DND-41 (cell line): ENCODE measurements around the gene CAPN14.

Source experiments
- ATAC-seq: fragments of 200-7000 bp; cut with Tn5 transposase; 3 replicates; pipeline ENCODE4 v1.9.1; 2021; ENCODE audit warnings: low read depth; ENCODE audit not compliant: insufficient read depth
- DNase-seq: peaks from one replicate; pipeline ENCODE4 v3.0.0-alpha.2; 2020
- H2AFZ ChIP-seq: 2 replicates; pipeline ENCODE4 v1.6.0; 2012; ENCODE audit warnings: low read depth, low read length
- H3K27ac ChIP-seq: 2 replicates; pipeline ENCODE4 v1.5.1; 2012; ENCODE audit warnings: low read length, inconsistent platforms
- H3K27me3 ChIP-seq: fragments of 200-600 bp; sonication (generic); 2 replicates; pipeline ENCODE4 v1.6.0; 2012; ENCODE audit warnings: low read length, mild to moderate bottlenecking, inconsistent platforms; ENCODE audit not compliant: insufficient read depth, poor library complexity
- H3K36me3 ChIP-seq: 2 replicates; pipeline ENCODE4 v1.5.1; 2012; ENCODE audit warnings: low read length, inconsistent platforms; ENCODE audit not compliant: insufficient read depth
- H3K4me1 ChIP-seq: 2 replicates; pipeline ENCODE4 v1.5.1; 2012; ENCODE audit warnings: mild to moderate bottlenecking, low read length; ENCODE audit not compliant: insufficient read depth
- H3K4me2 ChIP-seq: 2 replicates; pipeline ENCODE4 v1.6.0; 2012; ENCODE audit warnings: mild to moderate bottlenecking, moderate library complexity, low read length, inconsistent platforms; ENCODE audit not compliant: insufficient read depth
- H3K4me3 ChIP-seq, 2 experiments: fragments of 200-600 bp in 1 of 2; shearing (Covaris generic) in 1 of 2; 2 replicates each; pipeline ENCODE4 v1.5.1; 2012 to 2016; ENCODE audit warnings: inconsistent platforms in 2 of 2, low read length in 2 of 2, mild to moderate bottlenecking in 2 of 2, low read depth in 1 of 2, moderate library complexity in 1 of 2
- H3K79me2 ChIP-seq: 2 replicates; pipeline ENCODE4 v1.6.0; 2012; ENCODE audit warnings: low read length, inconsistent platforms; ENCODE audit not compliant: insufficient read depth
- H3K9ac ChIP-seq: 2 replicates; pipeline ENCODE4 v1.6.0; 2012; ENCODE audit warnings: low read depth, mild to moderate bottlenecking, inconsistent platforms, low read length, moderate library complexity
- H3K9me3 ChIP-seq: 2 replicates; pipeline ENCODE4 v1.5.1; 2012; ENCODE audit warnings: low read length, moderate library complexity, mild to moderate bottlenecking, inconsistent platforms; ENCODE audit not compliant: insufficient read depth, severe bottlenecking
- H4K20me1 ChIP-seq: 2 replicates; pipeline ENCODE4 v1.6.0; 2012; ENCODE audit warnings: low read length; ENCODE audit not compliant: insufficient read depth
- EZH2 ChIP-seq: IDR thresholded peaks from 3 replicates; pipeline ENCODE4 v1.6.1; 2012; ENCODE audit warnings: borderline replicate concordance, low read depth, mild to moderate bottlenecking, moderate library complexity, low read length, inconsistent platforms; ENCODE audit not compliant: severe bottlenecking
- TF ChIP-seq, protein P1 (sequence below): IDR thresholded peaks from 2 replicates; pipeline ENCODE4 v1.5.1; 2012; ENCODE audit warnings: borderline replicate concordance, low read length, moderate library complexity, mild to moderate bottlenecking; ENCODE audit not compliant: poor library complexity, severe bottlenecking; ENCODE audit errors: extremely low read depth

Gene CAPN14

DNA sequence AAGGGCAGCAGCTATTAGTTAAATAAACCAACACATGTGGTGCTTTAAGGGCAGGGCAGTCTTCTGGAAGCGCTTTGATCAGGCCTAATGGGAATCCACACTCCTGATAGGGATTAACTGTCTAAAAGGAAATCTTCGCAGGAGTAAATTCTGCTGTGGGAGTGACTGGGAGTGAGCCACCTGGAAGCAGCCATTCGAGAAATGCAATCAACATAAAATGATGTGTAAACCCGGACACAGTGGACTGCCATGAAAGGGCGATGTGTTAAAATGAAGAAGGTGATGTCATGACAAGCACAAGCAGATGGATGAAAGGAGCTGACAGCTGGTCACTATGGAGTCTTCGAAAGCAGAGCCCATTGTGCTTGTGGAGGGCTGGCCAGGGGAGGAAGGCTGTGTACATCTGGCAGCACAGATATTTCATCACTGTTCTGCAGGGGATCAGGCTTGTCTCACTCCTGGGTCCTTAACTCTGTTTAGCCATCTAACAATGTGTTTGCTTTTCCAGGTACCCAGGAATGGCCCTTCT is 54.2 kb downstream of the CAPN14 start:
- Histone ChIP-seq H4K20me1 (no peaks in the 10 kb centered on the region), H2AFZ (no peak overlapping the region), H3K4me2 (no peak overlapping the region), H3K9ac (no peak overlapping the region), H3K27ac (no peak overlapping the region), H3K36me3 (no peaks in the 10 kb centered on the region), H3K79me2 (no peaks in the 10 kb centered on the region), H3K4me3 (no peak overlapping the region), H3K4me1 (no peaks in the 10 kb centered on the region), H3K9me3 (no peaks in the 10 kb centered on the region), H3K27me3 (no peaks in the 10 kb centered on the region)
- ATAC-seq (no peak), DNase-seq (no peak)
- TF ChIP-seq, protein P1, sequence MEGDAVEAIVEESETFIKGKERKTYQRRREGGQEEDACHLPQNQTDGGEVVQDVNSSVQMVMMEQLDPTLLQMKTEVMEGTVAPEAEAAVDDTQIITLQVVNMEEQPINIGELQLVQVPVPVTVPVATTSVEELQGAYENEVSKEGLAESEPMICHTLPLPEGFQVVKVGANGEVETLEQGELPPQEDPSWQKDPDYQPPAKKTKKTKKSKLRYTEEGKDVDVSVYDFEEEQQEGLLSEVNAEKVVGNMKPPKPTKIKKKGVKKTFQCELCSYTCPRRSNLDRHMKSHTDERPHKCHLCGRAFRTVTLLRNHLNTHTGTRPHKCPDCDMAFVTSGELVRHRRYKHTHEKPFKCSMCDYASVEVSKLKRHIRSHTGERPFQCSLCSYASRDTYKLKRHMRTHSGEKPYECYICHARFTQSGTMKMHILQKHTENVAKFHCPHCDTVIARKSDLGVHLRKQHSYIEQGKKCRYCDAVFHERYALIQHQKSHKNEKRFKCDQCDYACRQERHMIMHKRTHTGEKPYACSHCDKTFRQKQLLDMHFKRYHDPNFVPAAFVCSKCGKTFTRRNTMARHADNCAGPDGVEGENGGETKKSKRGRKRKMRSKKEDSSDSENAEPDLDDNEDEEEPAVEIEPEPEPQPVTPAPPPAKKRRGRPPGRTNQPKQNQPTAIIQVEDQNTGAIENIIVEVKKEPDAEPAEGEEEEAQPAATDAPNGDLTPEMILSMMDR = no peak
- TF ChIP-seq EZH2 = no peak

DNA sequence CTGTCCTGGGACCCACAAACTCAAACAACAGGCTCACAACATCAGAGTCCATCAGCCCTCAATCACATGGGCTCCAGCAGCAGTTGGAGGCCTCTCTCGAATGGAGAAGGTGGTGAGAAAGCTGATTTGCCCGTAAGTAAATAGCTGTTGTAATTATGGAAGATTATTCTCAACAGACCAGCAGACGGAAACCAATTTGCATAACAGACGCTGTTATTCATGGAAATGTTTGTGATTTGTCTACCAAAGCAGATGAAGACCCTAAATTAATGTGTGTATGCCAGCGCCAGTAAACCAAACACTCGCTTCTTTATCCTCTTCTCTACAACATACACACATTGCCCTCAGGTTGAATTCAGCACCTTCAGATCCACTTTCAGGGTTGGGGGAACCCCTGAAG is 55.7 kb downstream of the CAPN14 start:
- DNase-seq (no peak), ATAC-seq (no peak)
- no peaks in the 10 kb centered on the region for H3K79me2 ChIP-seq
- H2AFZ ChIP-seq = no peak overlapping the region
- H4K20me1 ChIP-seq = no peaks in the 10 kb centered on the region
- no peaks in the 10 kb centered on the region for H3K4me1 ChIP-seq
- no peak overlapping the region for H3K27ac ChIP-seq
- H3K9me3 ChIP-seq = no peaks in the 10 kb centered on the region
- no peak overlapping the region for H3K9ac ChIP-seq
- H3K27me3 ChIP-seq = no peaks in the 10 kb centered on the region
- TF ChIP-seq, protein P1 = no peak
- no peak for TF ChIP-seq EZH2
- H3K36me3 ChIP-seq = no peaks in the 10 kb centered on the region
- no peak overlapping the region for H3K4me3 ChIP-seq
- no peak overlapping the region for H3K4me2 ChIP-seq

DNA sequence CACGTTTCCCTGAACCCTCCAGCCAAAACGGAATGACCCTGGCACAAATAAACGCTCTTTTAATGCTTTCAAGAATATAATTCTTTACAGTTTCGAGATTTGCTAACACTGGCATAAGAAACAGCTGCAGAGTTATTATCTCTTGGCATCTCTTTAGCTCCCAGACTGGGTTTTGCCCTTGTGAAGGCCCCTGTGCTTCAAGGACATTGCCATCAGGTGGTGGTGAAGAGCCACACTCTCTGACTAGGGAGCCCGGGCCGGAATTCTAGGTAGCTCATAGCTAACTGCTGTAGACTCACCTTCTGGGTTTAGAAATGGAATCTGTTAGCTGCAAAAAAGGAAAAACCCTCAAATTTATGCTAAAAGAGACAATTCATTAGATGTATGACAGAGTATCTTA is 65.8 kb downstream of the CAPN14 start:
- H3K4me1 ChIP-seq = no peaks in the 10 kb centered on the region
- no peak for ATAC-seq

More for the DNA sequence above, 65.8 kb downstream of the CAPN14 start:
- Histone ChIP-seq H3K9ac (no peak overlapping the region), H3K4me2 (no peak overlapping the region), H2AFZ (no peak overlapping the region), H3K36me3 (no peaks in the 10 kb centered on the region), H3K79me2 (no peaks in the 10 kb centered on the region), H3K4me3 (no peak overlapping the region), H3K27ac (no peak overlapping the region), H3K27me3 (no peaks in the 10 kb centered on the region), H4K20me1 (no peaks in the 10 kb centered on the region; the same call in 1 of the 2 replicates), H3K9me3 (no peaks in the 10 kb centered on the region)
- DNase-seq = no peak
- TF ChIP-seq, protein P1 = no peak
